Breast epithelium (tissue), 4 donors: ENCODE measurements around the gene P4HA3. TPM values are rescaled to one million over a fixed set of nuclear protein-coding genes. Genes with fewer than 3 reads are reported as not detected.

Experiments used
- DNase-seq, 2 donors: peaks; one replicate each; pipeline ENCODE4 v3.0.0-alpha.2; 2019; ENCODE audit warnings: low spot score in 2 of 2
- H3K27ac ChIP-seq, 2 donors: fragments of 200-600 bp; sonication (generic) in 1 of 2; one replicate each; pipeline ENCODE4 v1.5.1; 2016 to 2019; ENCODE audit warnings: mild to moderate bottlenecking in 1 of 2
- H3K27me3 ChIP-seq, 2 donors: fragments of 200-600 bp; sonication (generic) in 1 of 2; one replicate each; pipeline versions ENCODE4 v1.5.1 to v1.6.0; 2017 to 2019; ENCODE audit warnings: control low read depth in 1 of 2, mild to moderate bottlenecking in 1 of 2
- H3K36me3 ChIP-seq: fragments of 200-600 bp; one replicate; pipeline ENCODE4 v1.5.1; 2019
- H3K4me1 ChIP-seq, 2 donors: fragments of 200-600 bp; sonication (generic); one replicate each; pipeline ENCODE4 v1.5.1; 2016 to 2019; ENCODE audit warnings: control low read depth in 1 of 2
- H3K4me3 ChIP-seq, 3 donors: fragments of 200-600 bp; sonication (generic); 1 replicate in 2 of 3; 2 replicates in 1 of 3; pipeline ENCODE4 v1.5.1; 2016 to 2019; ENCODE audit warnings: mild to moderate bottlenecking in 3 of 3, moderate library complexity in 2 of 3
- H3K9me3 ChIP-seq, 2 donors: fragments of 200-600 bp; sonication (generic) in 1 of 2; one replicate each; pipeline ENCODE4 v1.5.1; 2016 to 2019; ENCODE audit warnings: control low read depth in 1 of 2
- POLR2A ChIP-seq: fragments of 450-650 bp; IDR thresholded peaks from one replicate; pipeline ENCODE4 v1.6.1; 2016; ENCODE audit warnings: antibody characterized with exemption, mild to moderate bottlenecking, moderate library complexity
- POLR2AphosphoS5 ChIP-seq, 3 donors: sonication (generic); formaldehyde crosslinking; IDR thresholded peaks; one replicate each; pipeline ENCODE4 v1.6.1; 2017; ENCODE audit warnings: antibody characterized with exemption in 3 of 3
- intact Hi-C: fragments of 100-400 bp; cut with DNase I; formaldehyde crosslinking; loops from one replicate; pipeline ENCODE4 v1.15.1; 2023; ENCODE audit warnings: low total_unique reads
- total RNA-seq, 3 donors: library from RNA; depleted of rRNA; stranded (reverse); fragments of >200 nt; gene quantifications; one replicate each; pipeline ENCODE4 v1.1.0, GENCODE V29; 2016
- TF ChIP-seq, protein P1 (sequence below), 3 donors: fragments of 450-650 bp; IDR thresholded peaks; one replicate each; pipeline ENCODE4 v1.5.1; 2016 to 2017; ENCODE audit warnings: antibody characterized with exemption in 3 of 3, mild to moderate bottlenecking in 3 of 3, moderate library complexity in 3 of 3

P4HA3 gene
- total RNA-seq, result under 1 TPM; 0.29 to 0.66 (median 0.48) TPM

DNA sequence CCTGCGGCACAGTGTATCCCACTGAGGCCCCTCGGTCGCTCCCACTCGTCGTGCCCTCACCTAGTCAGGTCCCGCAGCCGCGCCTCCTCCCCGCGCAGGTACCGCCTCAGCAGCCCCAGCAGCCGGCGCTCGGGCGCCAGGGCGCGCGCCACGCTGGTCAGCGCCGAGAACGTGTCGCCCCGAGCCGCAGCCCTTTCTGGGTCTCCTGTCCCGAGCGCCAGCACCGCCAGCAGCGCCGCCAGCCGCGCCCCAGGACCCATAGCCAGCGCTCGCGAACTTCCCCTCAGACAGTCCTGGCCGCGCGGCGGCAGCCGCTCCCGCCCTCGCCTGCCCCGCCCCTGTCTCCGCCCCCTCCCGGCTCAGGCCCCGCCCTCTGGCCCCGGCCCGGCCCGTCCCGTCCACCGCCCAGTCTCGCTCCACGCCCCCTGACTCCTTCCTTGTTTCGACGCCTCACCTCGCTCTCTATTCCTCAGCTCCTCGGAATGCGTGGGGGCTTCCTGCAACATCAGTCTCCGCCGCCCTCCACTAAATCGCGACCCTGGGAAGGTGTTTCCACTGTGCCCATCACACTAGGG lies at the start of gene P4HA3:
Gene P4HA3 (minus strand): TSS at position 289 of the 575 bp plus-strand sequence. CDS start 29 bp downstream, at position 260.
- H3K9me3 ChIP-seq, result peaks cover 0 to 8% of the 10 kb centered on the region in 2 donors
- peaks cover 0 to 3% of the 10 kb centered on the region in 2 donors for H3K27me3 ChIP-seq
- no peaks in the 10 kb centered on the region for H3K36me3 ChIP-seq
- H3K27ac ChIP-seq, result no peak within 1 kb of the TSS
- H3K4me3 ChIP-seq, result peak within 1 kb of the TSS; percentile 52 to 59 (median 53)
- intact Hi-C loops, result no loop called here
- H3K4me1 ChIP-seq, result no peaks in the 10 kb centered on the region
- DNase-seq, result no peak
- no peak for TF ChIP-seq POLR2A
- TF ChIP-seq, protein P1, sequence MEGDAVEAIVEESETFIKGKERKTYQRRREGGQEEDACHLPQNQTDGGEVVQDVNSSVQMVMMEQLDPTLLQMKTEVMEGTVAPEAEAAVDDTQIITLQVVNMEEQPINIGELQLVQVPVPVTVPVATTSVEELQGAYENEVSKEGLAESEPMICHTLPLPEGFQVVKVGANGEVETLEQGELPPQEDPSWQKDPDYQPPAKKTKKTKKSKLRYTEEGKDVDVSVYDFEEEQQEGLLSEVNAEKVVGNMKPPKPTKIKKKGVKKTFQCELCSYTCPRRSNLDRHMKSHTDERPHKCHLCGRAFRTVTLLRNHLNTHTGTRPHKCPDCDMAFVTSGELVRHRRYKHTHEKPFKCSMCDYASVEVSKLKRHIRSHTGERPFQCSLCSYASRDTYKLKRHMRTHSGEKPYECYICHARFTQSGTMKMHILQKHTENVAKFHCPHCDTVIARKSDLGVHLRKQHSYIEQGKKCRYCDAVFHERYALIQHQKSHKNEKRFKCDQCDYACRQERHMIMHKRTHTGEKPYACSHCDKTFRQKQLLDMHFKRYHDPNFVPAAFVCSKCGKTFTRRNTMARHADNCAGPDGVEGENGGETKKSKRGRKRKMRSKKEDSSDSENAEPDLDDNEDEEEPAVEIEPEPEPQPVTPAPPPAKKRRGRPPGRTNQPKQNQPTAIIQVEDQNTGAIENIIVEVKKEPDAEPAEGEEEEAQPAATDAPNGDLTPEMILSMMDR (IDR thresholded peaks at IDR 0.05), result no peak
- TF ChIP-seq POLR2AphosphoS5 (IDR thresholded peaks at IDR 0.05), result no peak

- Histone ChIP-seq H3K27ac (no peak overlapping the region), H3K9me3 (no peaks in the 10 kb centered on the region), H3K4me1 (no peaks in the 10 kb centered on the region), H3K36me3 (peaks cover 4% of the 10 kb centered on the region), H3K27me3 (no peaks in the 10 kb centered on the region), H3K4me3 (no peak overlapping the region)
- TF ChIP-seq POLR2AphosphoS5 (IDR thresholded peaks at IDR 0.05), result no peak
- TF ChIP-seq, protein P1 (IDR thresholded peaks at IDR 0.05), result no peak
- TF ChIP-seq POLR2A, result no peak
- intact Hi-C loops, result no loop called here
- DNase-seq, result no peak
These were observed 46.0 kb upstream of the P4HA3 start for GRCh38 chr11:74357449-74357848.

DNA sequence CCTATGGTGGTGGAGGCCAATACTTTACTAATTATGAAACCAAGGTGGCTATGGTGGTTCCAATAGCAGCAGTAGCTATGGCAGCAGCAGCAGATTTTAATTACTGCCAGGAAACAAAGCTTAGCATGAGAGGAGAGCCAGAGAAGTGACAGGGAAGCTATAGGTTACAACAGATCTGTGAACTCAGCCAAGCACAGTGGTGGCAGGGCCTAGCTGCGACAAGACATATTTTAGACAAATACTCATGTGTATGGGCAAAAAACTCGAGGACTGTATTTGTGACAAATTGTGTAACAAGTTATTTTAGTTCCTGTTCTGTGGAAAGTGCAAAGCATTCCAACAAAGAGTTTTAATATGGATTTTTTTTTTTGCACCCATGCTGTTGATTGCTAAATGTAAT lies 44.2 kb upstream of the P4HA3 start:
- H3K27me3 ChIP-seq, result no peaks in the 10 kb centered on the region
- H3K4me1 ChIP-seq, result no peaks in the 10 kb centered on the region
- H3K36me3 ChIP-seq, result peaks cover 4% of the 10 kb centered on the region
- H3K27ac ChIP-seq, result no peak overlapping the region
- H3K9me3 ChIP-seq, result no peaks in the 10 kb centered on the region
- DNase-seq, result no peak
- H3K4me3 ChIP-seq, result no peak overlapping the region
- TF ChIP-seq POLR2AphosphoS5 (IDR thresholded peaks at IDR 0.05) (no peak), POLR2A (no peak)
- TF ChIP-seq, protein P1 (IDR thresholded peaks at IDR 0.05), result no peak
- intact Hi-C loops, result no loop called here

DNA sequence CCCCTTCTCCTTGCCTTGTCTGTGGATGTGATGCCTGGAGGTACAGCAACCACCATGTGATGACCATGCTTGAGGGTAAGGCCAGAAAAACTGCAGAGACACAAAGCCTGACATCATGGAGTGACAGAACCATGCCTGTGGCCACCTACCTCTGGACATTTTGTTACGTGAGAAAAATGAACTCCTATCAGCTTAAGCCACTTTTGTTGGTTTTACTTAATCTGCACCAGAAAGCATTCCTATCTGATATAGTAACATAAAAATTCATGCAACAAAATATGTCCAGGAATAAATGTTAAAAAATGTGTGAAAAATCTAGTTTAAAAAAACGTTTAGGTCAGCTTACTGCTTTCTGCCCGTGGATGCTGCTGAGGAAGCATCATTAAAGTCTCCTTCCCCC lies 42.6 kb upstream of the P4HA3 start:
- intact Hi-C loops, result no loop called here
- Histone ChIP-seq H3K4me1 (no peaks in the 10 kb centered on the region), H3K27ac (no peak overlapping the region), H3K27me3 (no peaks in the 10 kb centered on the region), H3K4me3 (no peak overlapping the region), H3K36me3 (peaks cover 4% of the 10 kb centered on the region), H3K9me3 (no peaks in the 10 kb centered on the region)
- TF ChIP-seq POLR2AphosphoS5 (IDR thresholded peaks at IDR 0.05) (no peak), POLR2A (no peak)
- TF ChIP-seq, protein P1 (IDR thresholded peaks at IDR 0.05), result no peak
- no peak for DNase-seq

- H3K27me3 ChIP-seq, result no peaks in the 10 kb centered on the region
- intact Hi-C loops, result no loop called here
- no peak for DNase-seq
These were observed 35.9 kb upstream of the P4HA3 start for GRCh38 chr11:74347381-74347780.

More at GRCh38 chr11:74347381-74347780, 35.9 kb upstream of the P4HA3 start:
- Histone ChIP-seq H3K27ac (no peak overlapping the region), H3K36me3 (no peaks in the 10 kb centered on the region), H3K4me3 (no peak overlapping the region), H3K9me3 (no peaks in the 10 kb centered on the region), H3K4me1 (no peaks in the 10 kb centered on the region)
- TF ChIP-seq POLR2A (no peak), POLR2AphosphoS5 (IDR thresholded peaks at IDR 0.05) (no peak)
- TF ChIP-seq, protein P1 (IDR thresholded peaks at IDR 0.05), result no peak
